GM21526 (cell line): ENCODE data around the gene USP19.
A peak's percentile ranks its signal among the peaks of the same experiment; 100 is the strongest.

Source experiments
- ATAC-seq: cut with Tn5 transposase; IDR thresholded peaks from one replicate; pipeline ENCODE4 v1.9.1; 2021; ENCODE audit warnings: moderate library complexity; ENCODE audit not compliant: unreplicated experiment, low FRiP score

Gene USP19

GRCh38 chr3:49104052-49104426 is 16.6 kb downstream of the USP19 start:
- no peak for ATAC-seq

GRCh38 chr3:49100046-49100615 is 20.5 kb downstream of the USP19 start:
- no peak for ATAC-seq

DNA sequence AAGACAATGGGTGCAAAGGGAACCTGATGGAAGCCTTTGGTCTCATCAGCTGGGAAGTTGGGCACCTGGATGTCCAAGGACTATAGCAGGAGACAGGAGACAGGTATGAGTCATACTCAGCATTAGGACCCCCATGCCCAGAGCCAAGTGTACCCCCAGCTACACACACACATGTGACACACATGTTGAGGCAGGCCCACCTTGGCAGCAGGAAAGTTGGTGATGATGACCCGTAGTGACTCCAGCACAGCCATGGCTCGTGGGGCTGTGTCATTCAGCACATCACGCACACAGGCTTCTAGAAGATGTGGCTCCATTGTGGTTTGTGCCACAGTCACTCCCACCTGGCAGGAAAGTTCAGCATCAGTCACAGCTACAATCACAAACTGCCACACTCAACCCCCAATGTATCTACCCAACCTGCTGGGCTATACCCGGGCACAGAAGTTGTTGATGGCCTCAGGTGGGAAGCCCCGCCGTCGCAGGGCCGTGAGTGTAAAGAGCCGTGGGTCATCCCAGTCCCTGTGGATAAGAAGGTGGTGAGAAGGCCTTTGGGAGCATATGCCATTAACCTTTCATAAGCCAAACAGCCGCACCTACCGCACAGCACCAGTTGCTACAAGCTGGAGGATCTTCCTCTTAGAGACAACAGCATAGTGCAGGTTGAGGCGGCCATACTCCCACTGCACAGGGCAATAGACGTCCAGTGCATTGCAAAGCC is 21.6 kb downstream of the USP19 start:
- no peak for ATAC-seq

- no peak for ATAC-seq
These were observed 22.2 kb downstream of the USP19 start for GRCh38 chr3:49098429-49098828.

GRCh38 chr3:49093853-49094767 is 26.5 kb downstream of the USP19 start, which contains the start of gene QRICH1:
TSS of gene QRICH1 (minus strand) at chr3:49094071. CDS start at chr3:49077017, 17,054 bp downstream.
- peak; percentile 67 for ATAC-seq

DNA sequence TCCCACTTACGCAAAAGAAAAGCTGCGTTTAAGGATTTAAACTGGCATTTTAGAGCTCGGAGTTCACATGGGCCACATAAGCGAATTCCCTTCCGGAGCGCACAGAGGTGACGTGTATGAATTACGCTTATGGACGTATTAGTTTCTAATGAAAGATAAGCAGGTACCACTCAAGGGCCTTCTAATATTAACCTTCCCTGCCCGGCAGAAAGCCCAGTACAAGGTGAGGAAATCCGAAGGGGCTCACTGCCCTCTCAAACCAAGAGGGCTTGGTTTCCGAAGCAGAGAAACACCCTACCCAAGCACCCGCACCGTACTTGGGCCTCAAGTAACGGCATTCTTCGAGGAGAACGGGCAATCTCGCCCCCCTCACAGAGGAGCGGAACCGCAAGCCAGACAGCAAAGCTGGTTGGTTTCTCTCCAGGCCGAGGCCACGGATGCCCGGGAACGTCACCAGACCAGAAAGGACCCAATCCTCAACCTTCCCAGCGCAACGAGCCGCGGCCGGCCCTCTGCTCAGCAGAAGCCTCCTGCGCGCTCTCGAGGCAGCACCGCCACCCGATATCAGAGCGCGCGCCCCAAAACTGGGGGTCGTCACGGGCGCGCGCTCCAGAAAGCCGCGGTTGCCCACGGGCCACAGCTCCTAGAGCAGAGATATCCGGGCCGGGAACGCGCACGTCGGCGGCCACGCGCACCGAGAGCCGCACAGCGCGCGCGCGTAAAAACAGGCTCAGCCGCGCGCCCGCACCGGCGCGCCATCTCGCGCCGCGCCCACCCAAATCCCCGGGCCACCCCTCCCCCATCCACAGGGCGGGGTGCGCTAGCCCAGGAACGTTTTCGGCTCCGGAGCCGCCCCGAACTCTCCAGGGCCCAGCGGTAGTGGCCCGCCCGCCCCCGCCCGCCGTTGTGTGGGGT is 27.4 kb downstream of the USP19 start:
- ATAC-seq, result peak; percentile 31

GRCh38 chr3:49081429-49081828 is 39.2 kb downstream of the USP19 start:
- ATAC-seq, result no peak

DNA sequence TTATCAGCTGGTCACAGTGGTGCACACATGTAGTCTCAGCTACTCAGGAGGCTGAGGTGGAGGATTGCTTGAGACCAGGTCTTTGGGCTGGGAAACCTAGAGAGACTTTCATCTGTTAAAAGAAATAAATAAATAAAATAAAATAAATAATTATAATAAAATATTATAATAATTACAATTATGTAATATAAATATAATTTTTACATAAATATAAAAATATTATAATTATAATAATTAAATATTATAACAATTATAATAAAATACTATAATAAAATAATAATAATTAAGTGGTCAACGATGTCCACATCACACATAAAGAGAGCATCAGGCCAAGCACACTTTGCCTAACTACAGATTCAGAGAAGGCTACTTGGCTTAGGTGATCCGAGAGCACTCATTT is 41.4 kb downstream of the USP19 start:
- ATAC-seq, result no peak

DNA sequence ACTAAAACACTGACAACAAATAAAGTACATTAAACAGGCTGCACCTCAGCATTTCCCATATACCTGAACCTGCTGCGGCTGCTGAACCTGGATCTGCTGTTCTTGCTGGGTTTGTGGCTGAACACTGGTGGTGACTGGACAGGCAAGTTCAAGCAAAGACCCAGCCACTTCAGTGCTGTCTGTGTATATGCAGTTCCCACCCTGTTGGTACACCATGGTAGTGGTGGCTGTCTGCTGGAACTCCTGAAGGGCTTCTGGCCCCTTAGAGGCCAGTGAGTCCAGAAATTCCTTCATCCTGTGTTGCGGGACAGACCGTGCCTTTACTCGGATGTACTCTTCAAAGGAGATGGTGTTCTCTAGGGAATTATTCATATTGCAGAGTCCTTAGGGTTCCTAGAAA is 44.0 kb downstream of the USP19 start:
- ATAC-seq, result no peak

GRCh38 chr3:49076116-49076515 is 44.5 kb downstream of the USP19 start:
- no peak for ATAC-seq
